GM21447 (cell line): ENCODE results near the gene CIP2A.

Experiments used
- ATAC-seq: cut with Tn5 transposase; IDR thresholded peaks from one replicate; pipeline ENCODE4 v1.9.1; 2021; ENCODE audit not compliant: unreplicated experiment

CIP2A gene

GRCh38 chr3:108511490-108511889 is 77.7 kb downstream of the CIP2A start:
- no peak for ATAC-seq

DNA sequence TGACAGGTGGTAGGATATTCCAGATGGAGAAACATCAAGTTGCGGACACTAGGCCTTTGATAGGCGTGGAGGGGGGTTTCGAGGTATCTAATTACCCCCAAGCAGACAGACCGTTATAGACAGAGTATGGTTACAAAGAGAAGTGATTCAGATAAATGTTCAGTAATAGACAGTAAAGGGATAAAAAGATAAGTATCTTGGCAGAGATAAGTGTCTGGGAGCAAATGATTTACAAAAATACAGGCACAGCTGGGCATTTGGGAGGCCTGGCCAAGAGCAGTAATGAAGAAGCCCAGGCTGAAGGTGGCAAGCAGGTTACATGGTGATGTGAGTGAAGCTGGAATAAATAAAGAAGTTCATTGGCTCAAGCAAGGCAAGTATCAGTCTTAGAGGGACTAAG is 78.2 kb downstream of the CIP2A start:
- ATAC-seq = no peak

DNA sequence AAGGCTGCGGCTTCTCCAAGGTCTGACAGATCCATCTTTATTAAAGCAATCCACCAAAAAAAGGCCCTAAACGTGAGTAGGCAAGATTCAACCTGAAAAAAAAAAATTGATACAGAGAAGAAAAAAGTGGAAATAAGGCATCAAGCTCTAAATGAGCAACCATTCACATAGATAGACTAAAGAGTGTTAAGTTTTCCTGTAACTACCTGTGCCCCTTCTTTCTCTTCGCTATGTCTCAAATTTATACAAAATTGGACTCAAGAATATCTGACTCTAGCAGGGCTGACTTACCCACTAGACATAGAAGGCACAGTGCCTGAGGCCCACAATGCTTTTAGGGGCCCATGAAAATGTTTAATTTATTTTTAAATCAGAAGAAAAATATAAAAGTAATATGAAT is 78.7 kb downstream of the CIP2A start, which contains the start of gene MYH15:
MYH15 (minus strand) TSS at position 101 of the 400 bp plus-strand sequence; CDS start at position 35, 66 bp downstream.
- ATAC-seq = no peak

DNA sequence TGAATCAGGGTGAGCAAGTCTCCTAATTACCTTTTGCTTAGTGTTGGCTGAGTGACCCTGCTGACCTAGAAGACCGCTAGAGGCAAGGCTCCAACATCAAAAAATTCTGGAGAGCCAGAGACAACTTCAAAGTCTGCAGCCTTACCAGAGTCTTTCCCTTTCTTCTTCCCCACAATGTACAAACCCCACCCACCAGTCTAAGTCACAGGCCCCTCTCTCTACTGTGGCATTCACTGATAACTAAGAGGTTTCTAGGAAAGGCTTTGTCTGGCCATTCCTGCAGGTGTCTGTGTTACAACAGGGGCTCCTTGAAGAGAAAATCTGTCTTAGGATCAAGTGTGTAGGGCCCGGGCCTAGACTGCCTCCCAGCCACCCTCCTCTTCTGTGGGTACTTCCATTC is 79.4 kb downstream of the CIP2A start:
- no peak for ATAC-seq

GRCh38 chr3:108509263-108509662 is 80.0 kb downstream of the CIP2A start:
- ATAC-seq = no peak

DNA sequence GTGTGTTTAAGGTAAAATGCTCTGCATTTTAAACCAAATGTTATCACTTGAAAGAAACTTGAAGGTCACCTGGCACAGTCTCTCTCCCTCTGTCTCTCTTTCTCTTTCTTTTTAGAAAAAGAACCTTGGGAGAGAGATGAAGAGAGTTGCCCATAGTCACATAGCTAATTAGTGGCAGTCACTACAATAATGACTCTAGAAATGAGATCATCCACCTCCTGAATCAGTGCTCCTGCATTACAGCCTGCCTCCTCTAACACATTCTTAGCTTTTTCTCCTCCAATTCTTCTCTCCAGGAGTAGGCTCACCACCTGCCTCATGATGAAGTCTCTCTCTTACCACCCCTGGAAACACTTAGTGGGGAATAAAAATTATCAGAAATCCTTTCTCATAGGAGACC is 81.3 kb downstream of the CIP2A start:
- no peak for ATAC-seq

DNA sequence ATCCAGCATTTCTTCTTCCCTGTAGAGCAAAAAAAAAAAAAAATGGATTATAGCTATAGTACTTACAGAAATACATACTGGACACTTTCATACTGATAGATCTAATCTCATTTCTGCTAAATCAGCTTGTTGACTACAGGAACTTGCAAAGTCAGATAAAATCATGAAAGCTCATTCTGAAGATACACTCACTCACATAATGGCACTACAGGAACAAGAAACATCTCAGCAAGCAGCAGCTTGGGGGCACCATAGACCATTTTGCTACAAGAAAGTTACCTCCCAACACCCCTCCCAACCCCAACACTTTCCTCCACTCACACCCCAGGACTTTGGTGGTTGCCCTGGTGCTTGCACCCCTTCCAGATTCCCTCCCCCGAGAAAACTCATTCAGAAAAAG is 83.4 kb downstream of the CIP2A start:
- no peak for ATAC-seq

- no peak for ATAC-seq
These were observed 85.5 kb downstream of the CIP2A start for GRCh38 chr3:108503722-108504121.

GRCh38 chr3:108501535-108501934 is 87.7 kb downstream of the CIP2A start:
- no peak for ATAC-seq

DNA sequence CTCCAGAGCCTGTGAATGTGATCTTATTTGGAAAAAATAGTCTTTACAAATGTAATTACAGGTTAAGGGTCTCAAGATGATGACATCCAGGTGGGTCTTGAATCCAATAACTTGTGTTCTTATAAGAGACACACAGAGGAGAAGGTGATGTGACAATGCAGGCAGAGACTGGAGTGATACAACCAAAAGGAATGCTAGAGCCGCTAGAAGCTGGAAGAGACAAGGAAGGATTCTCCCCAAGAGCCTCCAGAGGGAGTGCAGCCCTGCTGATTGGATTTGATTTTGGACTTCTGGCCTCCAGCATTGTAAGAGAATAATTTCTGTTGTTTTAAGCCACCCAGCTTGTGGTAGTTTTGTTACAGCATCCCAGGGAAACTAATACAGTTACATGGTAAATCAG is 88.5 kb downstream of the CIP2A start:
- no peak for ATAC-seq
